ENCODE results near the gene RANBP3.

RANBP3 gene

DNA sequence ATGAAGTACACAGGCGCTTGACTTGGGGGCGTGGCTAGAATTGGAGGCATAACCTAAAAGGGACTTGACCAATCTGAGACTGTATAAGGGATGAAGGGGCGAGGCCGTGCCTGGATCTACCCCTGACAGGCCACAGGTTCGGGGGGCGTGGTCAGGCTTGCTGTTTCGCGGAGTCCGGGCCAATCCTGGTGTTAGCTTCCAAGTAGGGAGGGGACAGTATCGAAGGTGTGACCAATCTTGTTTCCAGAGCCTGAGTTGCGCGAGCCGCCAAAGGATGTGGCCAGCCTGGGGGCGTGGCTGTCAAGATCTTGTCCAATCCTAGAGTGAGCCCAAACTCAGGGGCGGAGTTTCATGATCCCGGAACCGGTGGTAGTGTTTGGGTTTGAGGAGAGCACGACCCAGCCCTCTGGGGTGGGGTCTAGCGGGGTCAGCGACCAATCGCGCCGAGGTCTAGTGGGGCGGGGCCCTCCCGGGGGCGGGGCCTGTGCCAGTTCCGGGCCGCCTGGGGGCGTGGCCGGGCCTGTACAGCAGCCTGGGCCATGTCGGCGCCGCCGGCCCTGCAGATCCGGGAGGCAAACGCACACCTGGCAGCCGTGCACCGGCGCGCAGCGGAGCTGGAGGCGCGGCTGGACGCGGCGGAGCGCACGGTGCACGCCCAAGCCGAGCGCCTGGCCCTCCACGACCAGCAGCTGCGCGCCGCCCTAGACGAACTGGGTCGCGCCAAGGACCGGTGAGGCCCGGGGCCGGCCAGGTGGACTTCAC, 73.4 kb downstream of the RANBP3 start, which contains the start of gene VMAC:
VMAC (plus strand) TSS at position 521 of the 762 bp plus-strand sequence; CDS start at position 540, 19 bp downstream.
- Histone ChIP-seq H3K4me3 (ENCODE audit: low read depth in 1 of 2, low read length in 1 of 2) (peak within 1 kb of the TSS; percentile 83 to 98), H3K9me3 (no peaks in the 10 kb centered on the region), H3K4me1 (ENCODE audit: control insufficient read depth in 1 of 2, insufficient read depth in 1 of 2, low read depth in 1 of 2, low read length in 1 of 2) (peaks cover 27 to 37% of the 10 kb centered on the region in 2 experiments), H3K27ac (peak within 1 kb of the TSS; percentile 90), H3K27me3 (no peaks in the 10 kb centered on the region), H3K36me3 (peaks cover 12% of the 10 kb centered on the region)
- TF ChIP-seq, protein P1, sequence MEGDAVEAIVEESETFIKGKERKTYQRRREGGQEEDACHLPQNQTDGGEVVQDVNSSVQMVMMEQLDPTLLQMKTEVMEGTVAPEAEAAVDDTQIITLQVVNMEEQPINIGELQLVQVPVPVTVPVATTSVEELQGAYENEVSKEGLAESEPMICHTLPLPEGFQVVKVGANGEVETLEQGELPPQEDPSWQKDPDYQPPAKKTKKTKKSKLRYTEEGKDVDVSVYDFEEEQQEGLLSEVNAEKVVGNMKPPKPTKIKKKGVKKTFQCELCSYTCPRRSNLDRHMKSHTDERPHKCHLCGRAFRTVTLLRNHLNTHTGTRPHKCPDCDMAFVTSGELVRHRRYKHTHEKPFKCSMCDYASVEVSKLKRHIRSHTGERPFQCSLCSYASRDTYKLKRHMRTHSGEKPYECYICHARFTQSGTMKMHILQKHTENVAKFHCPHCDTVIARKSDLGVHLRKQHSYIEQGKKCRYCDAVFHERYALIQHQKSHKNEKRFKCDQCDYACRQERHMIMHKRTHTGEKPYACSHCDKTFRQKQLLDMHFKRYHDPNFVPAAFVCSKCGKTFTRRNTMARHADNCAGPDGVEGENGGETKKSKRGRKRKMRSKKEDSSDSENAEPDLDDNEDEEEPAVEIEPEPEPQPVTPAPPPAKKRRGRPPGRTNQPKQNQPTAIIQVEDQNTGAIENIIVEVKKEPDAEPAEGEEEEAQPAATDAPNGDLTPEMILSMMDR (IDR thresholded peaks at IDR 0.05) = no peak

DNA sequence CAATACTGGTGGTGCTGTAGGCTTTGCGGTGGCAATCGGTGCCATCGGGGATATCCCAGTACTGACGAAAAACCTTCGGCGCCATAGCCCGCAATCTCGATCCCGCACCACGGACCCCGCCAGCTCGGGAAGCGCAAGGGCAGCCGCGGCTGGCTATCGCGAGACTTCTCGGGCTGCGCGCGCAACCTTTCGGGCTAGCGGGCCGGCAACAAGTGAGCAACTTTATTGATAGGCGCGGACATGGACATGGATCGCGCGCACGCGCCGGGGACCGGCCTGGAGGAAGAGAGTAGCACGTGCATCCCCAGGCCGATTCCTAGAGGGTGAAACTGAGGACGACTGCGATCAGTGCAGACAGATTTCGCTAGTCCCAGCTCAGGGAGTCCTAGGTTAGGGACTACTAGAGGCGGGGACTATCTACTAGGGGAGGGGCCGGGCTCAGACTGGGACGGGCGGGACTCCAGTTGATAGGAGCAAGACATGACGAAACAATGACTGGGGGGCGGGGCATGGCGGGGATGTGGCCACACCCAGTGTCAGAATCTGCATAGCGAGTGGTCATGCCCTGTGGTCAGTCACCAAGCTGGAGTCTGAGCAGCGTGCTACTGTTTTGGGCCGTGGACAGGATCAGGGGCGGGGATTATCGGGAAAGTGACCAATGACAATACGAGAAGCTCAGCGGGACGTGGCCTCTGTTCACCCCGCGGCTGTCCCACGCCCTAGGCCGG, 74.2 kb downstream of the RANBP3 start, which contains the start of gene NDUFA11:
NDUFA11 (minus strand) TSS at position 167 of the 728 bp plus-strand sequence; CDS start at position 85, 82 bp downstream.
- H3K4me3 ChIP-seq (ENCODE audit: low read depth in 1 of 2, low read length in 1 of 2) = peak within 1 kb of the TSS; percentile 83 to 98
- TF ChIP-seq, protein P1 (IDR thresholded peaks at IDR 0.05) = no peak
- peaks cover 25 to 32% of the 10 kb centered on the region in 2 experiments for H3K4me1 ChIP-seq (ENCODE audit: control insufficient read depth in 1 of 2, insufficient read depth in 1 of 2, low read depth in 1 of 2, low read length in 1 of 2)
- H3K36me3 ChIP-seq = peaks cover 5% of the 10 kb centered on the region
- peak within 1 kb of the TSS; percentile 90 for H3K27ac ChIP-seq
- H3K9me3 ChIP-seq = no peaks in the 10 kb centered on the region
- no peaks in the 10 kb centered on the region for H3K27me3 ChIP-seq

DNA sequence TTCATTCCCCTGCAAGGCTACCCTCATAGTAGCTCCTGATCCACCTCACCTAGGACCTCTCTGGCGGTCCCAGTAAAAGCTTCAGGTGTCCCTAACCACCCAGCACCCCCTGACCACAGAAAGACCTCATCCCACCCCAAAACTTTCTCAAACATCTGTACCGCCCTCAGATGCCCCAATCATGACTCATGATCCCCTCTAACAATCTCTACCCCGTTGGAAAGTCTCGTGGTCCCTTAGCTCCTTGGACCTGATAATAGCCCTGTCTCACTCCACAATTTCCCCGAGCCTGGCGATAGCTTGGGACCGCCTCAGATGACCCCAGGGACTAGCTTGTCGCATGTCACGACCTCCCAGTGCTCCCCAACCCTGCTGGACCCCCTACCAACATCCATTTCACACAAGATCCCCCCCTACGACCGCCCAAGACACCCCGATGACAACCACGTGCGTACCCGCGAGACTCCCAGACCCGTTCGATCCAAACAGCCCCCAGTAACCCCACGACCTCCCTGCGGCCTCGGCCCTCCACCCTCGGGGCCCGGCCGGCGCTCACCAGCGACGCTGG, 74.8 kb downstream of the RANBP3 start:
- Histone ChIP-seq H3K4me1 (ENCODE audit: control insufficient read depth in 1 of 2, insufficient read depth in 1 of 2, low read depth in 1 of 2, low read length in 1 of 2) (peaks cover 21 to 28% of the 10 kb centered on the region in 2 experiments), H3K36me3 (peaks cover 3% of the 10 kb centered on the region), H3K4me3 (ENCODE audit: low read depth in 1 of 2, low read length in 1 of 2) (peak overlapping the region; percentile 83 to 98), H3K27me3 (no peaks in the 10 kb centered on the region), H3K9me3 (no peaks in the 10 kb centered on the region), H3K27ac (peak overlapping the region; percentile 90)
- TF ChIP-seq, protein P1 (IDR thresholded peaks at IDR 0.05) = no peak

DNA sequence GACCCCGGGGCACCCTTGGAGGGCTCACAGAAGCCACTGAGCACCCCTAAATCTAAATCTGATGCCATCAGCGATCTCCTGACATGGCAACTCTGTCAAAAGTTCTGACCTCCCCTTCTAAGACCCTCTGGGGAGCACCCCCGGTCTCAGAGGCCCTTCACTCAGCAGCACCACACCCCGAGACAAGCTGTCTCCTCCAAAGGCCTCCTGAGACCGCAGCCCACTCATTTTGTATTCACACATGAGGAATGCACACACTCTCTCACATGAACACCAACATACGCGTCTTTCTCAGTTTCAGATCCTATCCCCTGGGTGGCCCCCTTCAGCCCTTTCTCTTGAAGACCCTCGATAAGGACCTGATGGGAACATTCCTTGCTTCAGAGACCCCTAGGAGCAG, 77.0 kb downstream of the RANBP3 start:
- Histone ChIP-seq H3K27ac (no peak overlapping the region), H3K4me1 (ENCODE audit: control insufficient read depth in 1 of 2, insufficient read depth in 1 of 2, low read depth in 1 of 2, low read length in 1 of 2) (peaks cover 21% of the 10 kb centered on the region in 2 experiments), H3K9me3 (no peaks in the 10 kb centered on the region), H3K27me3 (no peaks in the 10 kb centered on the region), H3K36me3 (peaks cover 14% of the 10 kb centered on the region), H3K4me3 (ENCODE audit: low read depth in 1 of 2, low read length in 1 of 2) (no peak overlapping the region)
- TF ChIP-seq, protein P1 (IDR thresholded peaks at IDR 0.05) = no peak

DNA sequence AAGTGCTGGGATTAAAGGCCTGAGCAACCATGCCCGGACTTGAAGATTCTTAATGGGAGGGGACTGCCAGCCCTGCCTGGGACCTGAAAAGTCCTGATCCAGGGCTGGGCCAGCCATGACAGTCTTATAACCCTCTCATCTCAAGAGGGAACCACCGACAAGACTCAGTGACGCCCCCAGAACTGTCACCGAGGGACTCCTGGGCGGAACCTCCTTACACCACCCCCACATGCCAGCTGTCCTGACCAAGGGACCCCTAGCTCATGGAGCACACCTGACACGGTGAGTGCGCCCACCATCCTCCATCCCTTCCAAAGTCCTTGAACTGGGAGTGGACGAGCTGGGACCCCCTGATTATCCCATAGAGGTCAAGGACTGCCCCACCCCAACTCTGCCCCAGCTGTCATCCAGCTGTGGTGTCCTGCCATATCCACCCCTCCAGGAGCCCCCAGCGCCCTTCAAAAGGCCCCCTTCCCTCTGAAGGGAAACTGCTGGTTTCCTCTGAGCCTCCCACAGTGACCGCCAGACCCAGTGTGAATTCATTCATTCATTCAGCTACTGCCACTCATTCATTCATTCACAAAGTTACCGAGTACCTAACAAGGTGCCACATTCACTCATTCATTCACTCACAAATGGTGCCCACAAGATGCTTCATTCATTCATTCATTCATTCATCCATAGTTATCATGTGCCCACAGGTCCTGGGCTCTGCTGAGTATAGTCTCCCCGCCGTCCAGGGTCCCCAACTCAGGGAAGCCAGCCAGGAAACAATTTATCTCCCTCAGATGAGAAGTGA, 78.0 kb downstream of the RANBP3 start:
- H3K9me3 ChIP-seq = no peaks in the 10 kb centered on the region
- peaks cover 10 to 11% of the 10 kb centered on the region in 2 experiments for H3K4me1 ChIP-seq (ENCODE audit: control insufficient read depth in 1 of 2, insufficient read depth in 1 of 2, low read depth in 1 of 2, low read length in 1 of 2)
- peaks cover 25% of the 10 kb centered on the region for H3K36me3 ChIP-seq
- H3K4me3 ChIP-seq (ENCODE audit: low read depth in 1 of 2, low read length in 1 of 2) = no peak overlapping the region
- no peaks in the 10 kb centered on the region for H3K27me3 ChIP-seq
- TF ChIP-seq, protein P1 (IDR thresholded peaks at IDR 0.05) = no peak
- H3K27ac ChIP-seq = no peak overlapping the region
